Lower leg skin (tissue), 3 donors: ENCODE measurements around the gene LSM14B.

Source experiments
- CTCF ChIP-seq, 3 donors: fragments of 450-650 bp; IDR thresholded peaks; one replicate each; pipeline ENCODE4 v1.5.1; 2016; ENCODE audit warnings: antibody characterized with exemption in 3 of 3, mild to moderate bottlenecking in 3 of 3, moderate library complexity in 2 of 3
- POLR2A ChIP-seq, 2 donors: fragments of 450-650 bp; IDR thresholded peaks; one replicate each; pipeline ENCODE4 v1.6.1; 2016 to 2017; ENCODE audit warnings: antibody characterized with exemption in 2 of 2, mild to moderate bottlenecking in 1 of 2, moderate library complexity in 1 of 2

GRCh38 chr20:62120365-62120762 is 1.9 kb upstream of the LSM14B start:
- TF ChIP-seq CTCF (IDR thresholded peaks at IDR 0.05), result no peak
- TF ChIP-seq POLR2A (IDR thresholded peaks at IDR 0.05), result no peak
